HL-60 (cell line): Measurements from ENCODE around the gene NUP93.

Experiments
- DNase-seq, 2 experiments: peaks; one replicate each; pipeline ENCODE4 v3.0.0-alpha.2; 2010 to 2020; ENCODE audit warnings: low read depth in 1 of 2, low spot score in 1 of 2
- H3K27ac ChIP-seq: fragments of 250-450 bp; sonication (Bioruptor Pico); replicated peaks from 2 replicates; pipeline ENCODE4 v1.5.1; 2020; ENCODE audit warnings: mild to moderate bottlenecking, moderate library complexity
- H3K27me3 ChIP-seq: fragments of 250-450 bp; sonication (Bioruptor Pico); 2 replicates; pipeline ENCODE4 v1.5.1; 2021; ENCODE audit warnings: mild to moderate bottlenecking, moderate library complexity; ENCODE audit not compliant: insufficient read depth, poor library complexity, severe bottlenecking
- H3K4me3 ChIP-seq: replicated peaks from 2 replicates; pipeline ENCODE4 v1.5.1; 2011; ENCODE audit warnings: mild to moderate bottlenecking, control low read depth, low read length; ENCODE audit not compliant: insufficient read depth
- GABPA ChIP-seq: IDR thresholded peaks from 2 replicates; pipeline ENCODE4 v1.6.1; 2012; ENCODE audit warnings: low read depth
- POLR2AphosphoS5 ChIP-seq: IDR thresholded peaks from 2 replicates; pipeline ENCODE4 v1.6.1; 2012; ENCODE audit warnings: low read depth
- SPI1 ChIP-seq: IDR thresholded peaks from 2 replicates; pipeline ENCODE4 v1.6.1; 2012; ENCODE audit warnings: low read depth, mild to moderate bottlenecking, borderline replicate concordance
- TF ChIP-seq, protein P1 (sequence below): IDR thresholded peaks from 2 replicates; pipeline ENCODE4 v1.6.1; 2012; ENCODE audit warnings: low read depth; ENCODE audit not compliant: insufficient replicate concordance
- TF ChIP-seq, protein P2 (sequence below): IDR thresholded peaks from one replicate; pipeline ENCODE4 v1.5.1; 2011; ENCODE audit warnings: low read length, control low read depth, inconsistent platforms; ENCODE audit not compliant: insufficient read depth

The NUP93 gene

DNA sequence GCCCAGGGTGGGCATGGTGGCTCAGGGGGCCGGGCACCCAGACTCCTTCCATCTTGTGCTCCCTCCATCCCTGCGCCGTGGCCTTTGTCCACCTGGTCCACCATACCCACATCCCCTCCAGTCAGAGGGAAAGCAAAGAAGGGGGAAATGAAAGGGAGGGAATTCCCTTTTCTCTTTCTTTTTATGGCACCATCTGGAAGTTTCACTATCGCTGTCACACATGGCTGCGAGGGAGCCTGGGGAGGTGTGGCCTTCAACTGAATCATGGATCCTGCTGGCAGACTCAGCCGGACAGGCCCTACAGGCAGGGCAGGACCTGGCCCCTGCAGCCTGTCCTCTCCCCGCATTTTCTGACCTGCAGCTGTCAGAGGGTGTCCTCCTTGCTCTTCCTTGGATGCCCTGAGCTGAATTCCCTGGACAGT is 141.3 kb downstream of the NUP93 start:
- no peak for DNase-seq
- no peak overlapping the region for H3K27ac ChIP-seq
- H3K27me3 ChIP-seq = no peaks in the 10 kb centered on the region
- TF ChIP-seq SPI1 (no peak), GABPA (no peak), POLR2AphosphoS5 (no peak)
- TF ChIP-seq, protein P1, sequence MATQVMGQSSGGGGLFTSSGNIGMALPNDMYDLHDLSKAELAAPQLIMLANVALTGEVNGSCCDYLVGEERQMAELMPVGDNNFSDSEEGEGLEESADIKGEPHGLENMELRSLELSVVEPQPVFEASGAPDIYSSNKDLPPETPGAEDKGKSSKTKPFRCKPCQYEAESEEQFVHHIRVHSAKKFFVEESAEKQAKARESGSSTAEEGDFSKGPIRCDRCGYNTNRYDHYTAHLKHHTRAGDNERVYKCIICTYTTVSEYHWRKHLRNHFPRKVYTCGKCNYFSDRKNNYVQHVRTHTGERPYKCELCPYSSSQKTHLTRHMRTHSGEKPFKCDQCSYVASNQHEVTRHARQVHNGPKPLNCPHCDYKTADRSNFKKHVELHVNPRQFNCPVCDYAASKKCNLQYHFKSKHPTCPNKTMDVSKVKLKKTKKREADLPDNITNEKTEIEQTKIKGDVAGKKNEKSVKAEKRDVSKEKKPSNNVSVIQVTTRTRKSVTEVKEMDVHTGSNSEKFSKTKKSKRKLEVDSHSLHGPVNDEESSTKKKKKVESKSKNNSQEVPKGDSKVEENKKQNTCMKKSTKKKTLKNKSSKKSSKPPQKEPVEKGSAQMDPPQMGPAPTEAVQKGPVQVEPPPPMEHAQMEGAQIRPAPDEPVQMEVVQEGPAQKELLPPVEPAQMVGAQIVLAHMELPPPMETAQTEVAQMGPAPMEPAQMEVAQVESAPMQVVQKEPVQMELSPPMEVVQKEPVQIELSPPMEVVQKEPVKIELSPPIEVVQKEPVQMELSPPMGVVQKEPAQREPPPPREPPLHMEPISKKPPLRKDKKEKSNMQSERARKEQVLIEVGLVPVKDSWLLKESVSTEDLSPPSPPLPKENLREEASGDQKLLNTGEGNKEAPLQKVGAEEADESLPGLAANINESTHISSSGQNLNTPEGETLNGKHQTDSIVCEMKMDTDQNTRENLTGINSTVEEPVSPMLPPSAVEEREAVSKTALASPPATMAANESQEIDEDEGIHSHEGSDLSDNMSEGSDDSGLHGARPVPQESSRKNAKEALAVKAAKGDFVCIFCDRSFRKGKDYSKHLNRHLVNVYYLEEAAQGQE = no peak
- H3K4me3 ChIP-seq = no peak overlapping the region

DNA sequence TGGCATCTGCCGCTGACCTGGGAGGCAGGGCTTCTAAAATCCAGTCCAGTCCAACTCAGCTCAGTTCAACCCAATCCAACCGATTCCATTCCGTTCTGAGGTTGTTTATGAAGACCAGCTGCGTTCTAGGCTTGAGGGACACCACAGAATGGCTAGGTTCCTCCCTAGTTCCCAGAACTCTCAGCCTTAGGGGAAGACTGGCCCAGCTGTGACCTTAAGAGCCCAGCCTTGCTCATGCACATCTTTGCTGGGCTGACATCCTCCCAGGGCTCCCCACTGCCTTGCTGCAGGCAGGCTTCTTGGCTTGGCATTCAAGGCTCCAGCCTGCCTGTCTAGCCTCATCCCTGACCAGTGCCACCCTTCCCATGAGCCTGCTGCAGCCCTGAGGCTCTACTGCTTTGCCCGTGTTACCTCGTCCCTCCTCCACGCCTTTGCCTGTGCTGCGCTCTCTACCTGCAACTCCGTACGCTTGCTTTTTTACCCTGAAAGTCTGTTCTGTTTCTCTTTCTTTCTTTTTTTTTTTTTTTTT is 143.0 kb downstream of the NUP93 start:
- DNase-seq = no peak
- Histone ChIP-seq H3K4me3 (no peak overlapping the region), H3K27me3 (no peaks in the 10 kb centered on the region), H3K27ac (no peak overlapping the region)
- TF ChIP-seq, protein P2, sequence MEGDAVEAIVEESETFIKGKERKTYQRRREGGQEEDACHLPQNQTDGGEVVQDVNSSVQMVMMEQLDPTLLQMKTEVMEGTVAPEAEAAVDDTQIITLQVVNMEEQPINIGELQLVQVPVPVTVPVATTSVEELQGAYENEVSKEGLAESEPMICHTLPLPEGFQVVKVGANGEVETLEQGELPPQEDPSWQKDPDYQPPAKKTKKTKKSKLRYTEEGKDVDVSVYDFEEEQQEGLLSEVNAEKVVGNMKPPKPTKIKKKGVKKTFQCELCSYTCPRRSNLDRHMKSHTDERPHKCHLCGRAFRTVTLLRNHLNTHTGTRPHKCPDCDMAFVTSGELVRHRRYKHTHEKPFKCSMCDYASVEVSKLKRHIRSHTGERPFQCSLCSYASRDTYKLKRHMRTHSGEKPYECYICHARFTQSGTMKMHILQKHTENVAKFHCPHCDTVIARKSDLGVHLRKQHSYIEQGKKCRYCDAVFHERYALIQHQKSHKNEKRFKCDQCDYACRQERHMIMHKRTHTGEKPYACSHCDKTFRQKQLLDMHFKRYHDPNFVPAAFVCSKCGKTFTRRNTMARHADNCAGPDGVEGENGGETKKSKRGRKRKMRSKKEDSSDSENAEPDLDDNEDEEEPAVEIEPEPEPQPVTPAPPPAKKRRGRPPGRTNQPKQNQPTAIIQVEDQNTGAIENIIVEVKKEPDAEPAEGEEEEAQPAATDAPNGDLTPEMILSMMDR = no peak
- TF ChIP-seq POLR2AphosphoS5 (no peak), GABPA (no peak), SPI1 (no peak)
- TF ChIP-seq, protein P1 = no peak

DNA sequence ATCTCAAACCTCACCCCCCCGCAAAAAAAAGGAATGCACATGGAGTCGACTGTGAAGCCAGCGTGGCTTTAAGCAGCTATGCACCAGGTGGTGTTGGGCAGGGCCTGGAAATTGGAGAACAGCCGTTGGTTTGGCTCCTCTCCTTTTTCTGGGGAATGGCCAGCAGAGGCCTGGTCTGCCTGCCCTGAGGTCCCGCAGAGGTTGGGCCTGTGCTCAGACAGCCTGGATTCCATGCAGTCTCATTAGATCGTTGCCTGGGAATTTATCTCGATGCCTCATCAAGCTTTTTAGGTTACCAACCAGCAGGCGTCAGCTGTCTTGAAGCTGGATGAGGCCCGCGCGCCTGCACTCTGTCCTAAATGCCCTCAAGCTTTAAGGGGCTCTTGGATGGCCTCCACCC is 144.9 kb downstream of the NUP93 start:
- Histone ChIP-seq H3K27ac (no peak overlapping the region), H3K27me3 (no peaks in the 10 kb centered on the region)
- DNase-seq = no peak

More for the DNA sequence above, 144.9 kb downstream of the NUP93 start:
- no peak for TF ChIP-seq GABPA
- TF ChIP-seq, protein P2 = no peak
- no peak for TF ChIP-seq SPI1
- TF ChIP-seq, protein P1 = no peak
- no peak for TF ChIP-seq POLR2AphosphoS5
- H3K4me3 ChIP-seq = no peak overlapping the region
